ENCODE measurements around the gene NAT8L. TPM values are rescaled to one million over a fixed set of nuclear protein-coding genes. Genes with fewer than 3 reads are reported as not detected.

The NAT8L gene
- total RNA-seq, 1 donor from 2014 or later, result 1.6 TPM

GRCh38 chr4:2066571-2067445 lies 7.7 kb downstream of the NAT8L start:
- FAIRE-seq (no peak), DNase-seq (ENCODE audit: low read depth) (no peak)
- H3K4me3 Mint-ChIP-seq (ENCODE audit: unreplicated experiment), result no peak overlapping the region

GRCh38 chr4:2067446-2068197 lies 8.5 kb downstream of the NAT8L start:
- Histone ChIP-seq H4K20me1 (ENCODE audit: insufficient read depth, low read length) (no peaks in the 10 kb centered on the region), H3K27ac (ENCODE audit: low read depth, low read length) (no peak overlapping the region), H3K9me3 (ENCODE audit: insufficient read depth, low read depth, low read length) (peaks cover 4% of the 10 kb centered on the region), H3K27me3 (ENCODE audit: insufficient read depth, low read length) (peaks cover 2% of the 10 kb centered on the region), H3K79me2 (ENCODE audit: insufficient read depth, low read length) (no peaks in the 10 kb centered on the region), H3K4me1 (ENCODE audit: insufficient read depth, low read length) (no peaks in the 10 kb centered on the region), H3K4me3 (ENCODE audit: insufficient read depth, low read depth, low read length) (no peak overlapping the region), H2AFZ (ENCODE audit: low read depth, low read length) (no peak overlapping the region), H3K4me2 (ENCODE audit: low read length) (no peak overlapping the region), H3K36me3 (ENCODE audit: insufficient read depth, low read length) (no peaks in the 10 kb centered on the region), H3K9ac (ENCODE audit: low read length) (no peak overlapping the region)
- TF ChIP-seq CTCF (IDR thresholded peaks at IDR 0.05; ENCODE audit: insufficient read depth, low read depth, low read length) (no peak), EZH2 (IDR thresholded peaks at IDR 0.05; ENCODE audit: insufficient read depth, low read length) (no peak)
- Mint-ChIP-seq H3K27ac (ENCODE audit: unreplicated experiment) (no peak overlapping the region), H3K36me3 (ENCODE audit: low read depth, unreplicated experiment) (no peaks in the 10 kb centered on the region), H3K4me1 (ENCODE audit: low read depth, unreplicated experiment) (no peaks in the 10 kb centered on the region), H3K9me3 (ENCODE audit: unreplicated experiment) (no peaks in the 10 kb centered on the region), H3K27me3 (ENCODE audit: low read depth, unreplicated experiment) (peaks cover 9% of the 10 kb centered on the region), H3K4me3 (ENCODE audit: unreplicated experiment) (no peak overlapping the region)
- DNase-seq (ENCODE audit: low read depth) (no peak), FAIRE-seq (no peak)

More at GRCh38 chr4:2066571-2067445, 7.7 kb downstream of the NAT8L start:
- H3K36me3 ChIP-seq (ENCODE audit: insufficient read depth, low read length), result no peaks in the 10 kb centered on the region
- no peaks in the 10 kb centered on the region for H3K36me3 Mint-ChIP-seq (ENCODE audit: low read depth, unreplicated experiment)
- no peaks in the 10 kb centered on the region for H3K4me1 ChIP-seq (ENCODE audit: insufficient read depth, low read length)
- no peak overlapping the region for H3K27ac ChIP-seq (ENCODE audit: low read depth, low read length)
- no peak overlapping the region for H3K9ac ChIP-seq (ENCODE audit: low read length)
- no peaks in the 10 kb centered on the region for H3K79me2 ChIP-seq (ENCODE audit: insufficient read depth, low read length)
- TF ChIP-seq EZH2 (IDR thresholded peaks at IDR 0.05; ENCODE audit: insufficient read depth, low read length) (no peak), CTCF (IDR thresholded peaks at IDR 0.05; ENCODE audit: insufficient read depth, low read depth, low read length) (no peak)
- peaks cover 13% of the 10 kb centered on the region for H3K27me3 Mint-ChIP-seq (ENCODE audit: low read depth, unreplicated experiment)
- peaks cover 4% of the 10 kb centered on the region for H3K9me3 ChIP-seq (ENCODE audit: insufficient read depth, low read depth, low read length)
- no peak overlapping the region for H2AFZ ChIP-seq (ENCODE audit: low read depth, low read length)
- H3K4me3 ChIP-seq (ENCODE audit: insufficient read depth, low read depth, low read length), result no peak overlapping the region
- H3K4me1 Mint-ChIP-seq (ENCODE audit: low read depth, unreplicated experiment), result no peaks in the 10 kb centered on the region
- H3K27me3 ChIP-seq (ENCODE audit: insufficient read depth, low read length), result peaks cover 5% of the 10 kb centered on the region
- no peaks in the 10 kb centered on the region for H3K9me3 Mint-ChIP-seq (ENCODE audit: unreplicated experiment)
- H3K4me2 ChIP-seq (ENCODE audit: low read length), result no peak overlapping the region
- H4K20me1 ChIP-seq (ENCODE audit: insufficient read depth, low read length), result no peaks in the 10 kb centered on the region
- no peak overlapping the region for H3K27ac Mint-ChIP-seq (ENCODE audit: unreplicated experiment)

Data from astrocyte (in vitro differentiated cells and primary cell).